ENCODE measurements around the gene ZFP92.

ZFP92 gene

GRCh38 chrX:153374426-153374825, 36.8 kb upstream of the ZFP92 start:
- Histone ChIP-seq H3K4me1 (ENCODE audit: control insufficient read depth in 1 of 2, insufficient read depth in 2 of 2, low read length in 2 of 2) (no peaks in the 10 kb centered on the region), H3K14ac (ENCODE audit: low read length) (no peak overlapping the region), H3K36me3 (ENCODE audit: control insufficient read depth in 1 of 2, insufficient read depth in 2 of 2, low read length in 2 of 2) (no peaks in the 10 kb centered on the region), H3K4me2 (ENCODE audit: low read length) (no peak overlapping the region), H3K4ac (ENCODE audit: low read depth, low read length) (no peak overlapping the region), H4K12ac (ENCODE audit: low read depth, low read length) (no peak overlapping the region), H3K79me1 (ENCODE audit: low read length) (no peaks in the 10 kb centered on the region), H2BK5ac (ENCODE audit: low read depth, low read length, poor library complexity) (no peak overlapping the region), H3K27ac (ENCODE audit: low read depth, low read length) (no peak overlapping the region), H4K8ac (ENCODE audit: low read depth, low read length) (no peak overlapping the region), H2AFZ (ENCODE audit: insufficient read depth, low read length, poor library complexity) (no peak overlapping the region), H3K23ac (ENCODE audit: low read length) (no peak overlapping the region), H3K9ac (ENCODE audit: low read length) (no peak overlapping the region), H2BK120ac (ENCODE audit: insufficient read depth, low read length, poor library complexity) (no peak overlapping the region), H4K91ac (ENCODE audit: low read depth, low read length) (no peak overlapping the region), H3K9me3 (ENCODE audit: insufficient read depth, low read depth, low read length) (no peaks in the 10 kb centered on the region), H3K27me3 (ENCODE audit: insufficient read depth, low read length) (no peaks in the 10 kb centered on the region), H3K4me3 (ENCODE audit: low read depth, low read length) (no peak overlapping the region), H3K18ac (ENCODE audit: low read length) (no peak overlapping the region), H3K79me2 (ENCODE audit: control insufficient read depth, insufficient read depth, low read length, poor library complexity) (no peaks in the 10 kb centered on the region), H2BK12ac (ENCODE audit: low read length) (no peak overlapping the region), H2AK5ac (ENCODE audit: low read length) (no peak overlapping the region)
- WGBS (ENCODE audit: extremely low coverage, insufficient coverage, insufficient read length), result no CpG with 5 or more reads among the region's 7 CpGs
- DNase-seq, result no peak

DNA sequence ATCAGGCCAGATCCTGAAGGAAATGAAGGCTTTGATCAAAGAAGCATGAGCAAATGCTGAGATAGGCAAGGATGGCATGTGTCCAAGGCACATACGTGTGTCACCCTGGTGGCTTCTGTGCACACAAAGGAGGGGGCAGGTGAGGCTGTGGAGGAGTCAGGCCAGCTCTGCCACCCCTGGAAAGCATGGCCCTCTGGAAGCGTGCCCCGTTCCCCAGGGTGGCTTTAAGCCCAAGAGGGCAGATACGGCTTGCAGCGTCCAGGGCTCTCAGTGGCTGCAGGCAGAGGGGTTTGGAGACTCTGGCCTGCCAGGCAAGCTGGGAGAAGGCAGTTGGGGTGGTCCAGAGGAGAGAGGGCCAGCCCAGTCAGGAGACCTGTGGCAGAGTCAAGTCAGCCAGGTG, 35.7 kb upstream of the ZFP92 start:
- Histone ChIP-seq H3K27me3 (ENCODE audit: insufficient read depth, low read length) (no peaks in the 10 kb centered on the region), H3K36me3 (ENCODE audit: control insufficient read depth in 1 of 2, insufficient read depth in 2 of 2, low read length in 2 of 2) (no peaks in the 10 kb centered on the region), H3K9me3 (ENCODE audit: insufficient read depth, low read depth, low read length) (no peaks in the 10 kb centered on the region), H3K4me1 (ENCODE audit: control insufficient read depth in 1 of 2, insufficient read depth in 2 of 2, low read length in 2 of 2) (no peaks in the 10 kb centered on the region), H3K14ac (ENCODE audit: low read length) (no peak overlapping the region), H2AK5ac (ENCODE audit: low read length) (no peak overlapping the region), H4K91ac (ENCODE audit: low read depth, low read length) (no peak overlapping the region), H2AFZ (ENCODE audit: insufficient read depth, low read length, poor library complexity) (no peak overlapping the region), H3K4ac (ENCODE audit: low read depth, low read length) (no peak overlapping the region), H3K79me1 (ENCODE audit: low read length) (no peaks in the 10 kb centered on the region), H4K8ac (ENCODE audit: low read depth, low read length) (no peak overlapping the region), H3K23ac (ENCODE audit: low read length) (no peak overlapping the region), H4K12ac (ENCODE audit: low read depth, low read length) (no peak overlapping the region), H3K79me2 (ENCODE audit: control insufficient read depth, insufficient read depth, low read length, poor library complexity) (no peaks in the 10 kb centered on the region), H3K4me2 (ENCODE audit: low read length) (no peak overlapping the region), H2BK12ac (ENCODE audit: low read length) (no peak overlapping the region), H3K9ac (ENCODE audit: low read length) (no peak overlapping the region), H3K27ac (ENCODE audit: low read depth, low read length) (no peak overlapping the region), H3K18ac (ENCODE audit: low read length) (no peak overlapping the region), H2BK120ac (ENCODE audit: insufficient read depth, low read length, poor library complexity) (no peak overlapping the region), H2BK5ac (ENCODE audit: low read depth, low read length, poor library complexity) (no peak overlapping the region), H3K4me3 (ENCODE audit: low read depth, low read length) (no peak overlapping the region)
- no CpG with 5 or more reads among the region's 5 CpGs for WGBS (ENCODE audit: extremely low coverage, insufficient coverage, insufficient read length)
- DNase-seq, result no peak

GRCh38 chrX:153377727-153378126, 33.5 kb upstream of the ZFP92 start:
- Histone ChIP-seq H4K91ac (ENCODE audit: low read depth, low read length) (no peak overlapping the region), H3K27me3 (ENCODE audit: insufficient read depth, low read length) (no peaks in the 10 kb centered on the region), H4K8ac (ENCODE audit: low read depth, low read length) (no peak overlapping the region), H3K9ac (ENCODE audit: low read length) (no peak overlapping the region), H3K4me3 (ENCODE audit: low read depth, low read length) (no peak overlapping the region), H3K27ac (ENCODE audit: low read depth, low read length) (no peak overlapping the region), H4K12ac (ENCODE audit: low read depth, low read length) (no peak overlapping the region), H3K79me1 (ENCODE audit: low read length) (no peaks in the 10 kb centered on the region), H2AFZ (ENCODE audit: insufficient read depth, low read length, poor library complexity) (no peak overlapping the region), H3K14ac (ENCODE audit: low read length) (no peak overlapping the region), H3K23ac (ENCODE audit: low read length) (no peak overlapping the region), H3K79me2 (ENCODE audit: control insufficient read depth, insufficient read depth, low read length, poor library complexity) (no peaks in the 10 kb centered on the region), H3K4ac (ENCODE audit: low read depth, low read length) (no peak overlapping the region), H2BK12ac (ENCODE audit: low read length) (no peak overlapping the region), H2BK5ac (ENCODE audit: low read depth, low read length, poor library complexity) (no peak overlapping the region), H3K18ac (ENCODE audit: low read length) (no peak overlapping the region), H2AK5ac (ENCODE audit: low read length) (no peak overlapping the region), H3K9me3 (ENCODE audit: insufficient read depth, low read depth, low read length) (peaks cover 4% of the 10 kb centered on the region), H3K36me3 (ENCODE audit: control insufficient read depth in 1 of 2, insufficient read depth in 2 of 2, low read length in 2 of 2) (no peaks in the 10 kb centered on the region), H3K4me1 (ENCODE audit: control insufficient read depth in 1 of 2, insufficient read depth in 2 of 2, low read length in 2 of 2) (no peaks in the 10 kb centered on the region), H2BK120ac (ENCODE audit: insufficient read depth, low read length, poor library complexity) (no peak overlapping the region), H3K4me2 (ENCODE audit: low read length) (no peak overlapping the region)
- no peak for DNase-seq
- WGBS (ENCODE audit: extremely low coverage, insufficient coverage, insufficient read length), result no CpG with 5 or more reads among the region's 3 CpGs

GRCh38 chrX:153378607-153379006, 32.7 kb upstream of the ZFP92 start:
- no peak overlapping the region for H2BK5ac ChIP-seq (ENCODE audit: low read depth, low read length, poor library complexity)
- DNase-seq, result no peak
- H3K36me3 ChIP-seq (ENCODE audit: control insufficient read depth in 1 of 2, insufficient read depth in 2 of 2, low read length in 2 of 2), result no peaks in the 10 kb centered on the region
- H3K9ac ChIP-seq (ENCODE audit: low read length), result no peak overlapping the region
- H3K27ac ChIP-seq (ENCODE audit: low read depth, low read length), result no peak overlapping the region
- H3K14ac ChIP-seq (ENCODE audit: low read length), result no peak overlapping the region
- no peak overlapping the region for H2BK12ac ChIP-seq (ENCODE audit: low read length)
- no peaks in the 10 kb centered on the region for H3K79me1 ChIP-seq (ENCODE audit: low read length)
- no peaks in the 10 kb centered on the region for H3K27me3 ChIP-seq (ENCODE audit: insufficient read depth, low read length)
- H2AK5ac ChIP-seq (ENCODE audit: low read length), result no peak overlapping the region
- no peak overlapping the region for H4K8ac ChIP-seq (ENCODE audit: low read depth, low read length)
- H3K4me1 ChIP-seq (ENCODE audit: control insufficient read depth in 1 of 2, insufficient read depth in 2 of 2, low read length in 2 of 2), result no peaks in the 10 kb centered on the region
- no CpG with 5 or more reads among the region's 4 CpGs for WGBS (ENCODE audit: extremely low coverage, insufficient coverage, insufficient read length)
- H3K4ac ChIP-seq (ENCODE audit: low read depth, low read length), result no peak overlapping the region
- no peak overlapping the region for H3K4me3 ChIP-seq (ENCODE audit: low read depth, low read length)
- H4K12ac ChIP-seq (ENCODE audit: low read depth, low read length), result no peak overlapping the region
- no peaks in the 10 kb centered on the region for H3K79me2 ChIP-seq (ENCODE audit: control insufficient read depth, insufficient read depth, low read length, poor library complexity)
- no peak overlapping the region for H3K4me2 ChIP-seq (ENCODE audit: low read length)
- H3K23ac ChIP-seq (ENCODE audit: low read length), result no peak overlapping the region
- no peak overlapping the region for H4K91ac ChIP-seq (ENCODE audit: low read depth, low read length)
- no peak overlapping the region for H3K18ac ChIP-seq (ENCODE audit: low read length)
- H2BK120ac ChIP-seq (ENCODE audit: insufficient read depth, low read length, poor library complexity), result no peak overlapping the region
- H2AFZ ChIP-seq (ENCODE audit: insufficient read depth, low read length, poor library complexity), result no peak overlapping the region
- H3K9me3 ChIP-seq (ENCODE audit: insufficient read depth, low read depth, low read length), result peaks cover 11% of the 10 kb centered on the region
